GM21528 (cell line): ENCODE data around the gene MIER2.

Experiments used
- ATAC-seq: cut with Tn5 transposase; IDR thresholded peaks from one replicate; pipeline ENCODE4 v1.9.1; 2021; ENCODE audit warnings: mild to moderate bottlenecking, moderate library complexity; ENCODE audit not compliant: unreplicated experiment, low FRiP score

MIER2 gene

DNA sequence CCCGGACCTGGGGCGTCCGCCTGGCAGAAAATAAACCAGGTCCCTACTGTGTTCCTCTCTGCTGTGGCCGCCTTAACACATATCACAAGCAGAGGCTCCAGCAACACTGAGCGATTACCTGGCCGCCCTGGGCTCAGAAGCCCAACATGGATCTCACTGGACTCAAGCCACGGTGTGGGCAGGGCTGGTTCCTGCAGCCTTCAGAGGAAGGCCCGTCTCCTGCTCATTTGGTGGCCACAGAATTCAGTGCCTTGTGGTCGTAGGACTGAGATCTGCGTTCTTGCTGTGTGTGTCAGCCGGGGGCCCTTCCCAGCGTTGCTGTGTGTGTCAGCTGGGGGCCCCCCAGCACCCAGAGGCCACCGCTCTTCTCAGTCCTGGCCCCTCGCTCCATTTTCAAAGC is 34.1 kb upstream of the MIER2 start:
- no peak for ATAC-seq

DNA sequence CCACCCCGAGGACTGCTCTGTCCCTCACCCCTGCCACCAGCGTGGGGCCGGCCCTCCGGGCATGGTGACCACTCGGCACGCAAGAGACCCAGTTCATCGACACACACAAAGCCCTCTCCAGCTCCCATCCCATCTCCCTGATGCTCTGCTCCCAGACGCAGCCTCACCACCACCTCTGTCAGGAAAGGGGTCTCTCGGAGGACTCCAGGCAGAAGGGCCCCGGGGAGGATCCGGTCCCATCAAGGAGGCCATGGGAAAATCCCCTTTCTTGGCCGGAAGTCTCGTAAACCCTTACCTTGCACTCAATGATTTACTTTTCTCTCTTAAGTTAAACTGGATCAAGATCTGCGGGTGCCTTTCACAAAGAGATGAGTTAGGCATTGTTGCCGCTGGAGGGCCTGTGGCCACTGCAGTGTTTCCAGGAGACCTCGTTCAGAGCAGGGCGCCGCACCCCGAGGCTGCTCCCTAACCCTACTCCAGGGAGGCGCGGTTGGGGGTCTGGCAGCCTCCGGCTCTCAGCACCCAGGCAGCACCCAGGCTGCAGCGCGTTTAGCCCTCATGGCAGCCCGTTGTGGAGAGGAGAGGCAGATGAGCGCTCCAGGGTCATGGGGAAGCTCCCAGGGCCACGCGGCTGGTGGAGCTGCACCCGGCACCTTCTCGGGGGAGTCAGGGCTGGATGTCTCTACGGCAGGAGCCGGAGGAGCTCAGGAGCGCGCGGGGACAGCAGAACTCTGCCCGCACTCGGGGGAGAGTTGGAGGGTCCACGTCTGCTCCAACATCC is 33.4 kb upstream of the MIER2 start:
- ATAC-seq, result no peak

DNA sequence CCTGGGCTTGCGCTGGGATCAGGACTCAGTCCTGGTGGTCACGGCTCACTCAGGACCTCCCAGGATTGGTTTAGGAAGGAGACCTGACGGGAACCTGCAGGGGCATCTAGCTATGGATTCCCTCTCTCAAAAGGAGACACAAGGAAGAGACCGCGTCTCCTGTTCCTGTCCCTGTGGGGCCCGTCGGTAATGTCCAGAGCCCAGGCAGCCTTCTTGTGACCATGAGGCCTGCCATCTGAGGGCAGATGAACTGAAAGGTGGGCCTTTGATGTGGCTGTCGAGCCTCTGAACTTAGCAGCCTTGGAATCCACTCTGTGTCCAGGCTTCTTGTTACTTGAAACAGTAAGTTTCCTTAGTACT is 31.5 kb upstream of the MIER2 start:
- ATAC-seq, result no peak

DNA sequence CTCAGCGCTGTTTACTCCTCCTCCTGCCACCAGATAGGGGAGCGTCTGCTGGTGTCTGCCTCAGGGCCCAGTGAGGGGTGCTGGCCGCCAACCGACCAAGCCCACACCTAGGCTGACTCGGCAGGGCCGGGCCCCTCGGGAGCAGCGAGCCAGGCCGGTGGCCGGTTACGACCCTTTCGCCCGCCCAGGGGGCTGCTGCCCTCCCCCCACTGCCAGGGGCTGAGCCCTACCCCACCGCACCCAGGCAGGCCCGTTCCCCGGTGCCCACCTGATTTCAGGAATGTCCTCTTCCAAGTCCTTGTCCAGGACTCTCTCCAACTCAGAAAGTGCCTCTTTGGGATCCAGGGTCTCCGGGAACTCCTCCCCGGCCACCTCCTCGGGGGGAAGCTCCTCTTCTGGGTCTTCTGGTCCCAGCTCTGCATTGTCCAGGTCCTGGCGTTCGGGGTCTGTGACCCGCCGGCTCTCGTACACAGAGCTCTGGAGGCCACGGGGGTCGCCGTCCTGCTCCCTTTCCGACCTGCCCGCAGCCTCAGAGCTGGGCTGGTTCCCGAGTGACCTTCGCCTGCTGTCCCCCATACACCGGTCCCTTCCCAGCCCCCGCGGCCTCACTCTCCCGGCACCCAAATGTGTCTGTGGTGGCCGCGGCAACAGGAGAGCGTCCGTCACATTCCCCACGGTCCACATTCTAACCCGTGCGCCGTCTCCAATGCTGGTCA is 31.0 kb upstream of the MIER2 start:
- no peak for ATAC-seq

DNA sequence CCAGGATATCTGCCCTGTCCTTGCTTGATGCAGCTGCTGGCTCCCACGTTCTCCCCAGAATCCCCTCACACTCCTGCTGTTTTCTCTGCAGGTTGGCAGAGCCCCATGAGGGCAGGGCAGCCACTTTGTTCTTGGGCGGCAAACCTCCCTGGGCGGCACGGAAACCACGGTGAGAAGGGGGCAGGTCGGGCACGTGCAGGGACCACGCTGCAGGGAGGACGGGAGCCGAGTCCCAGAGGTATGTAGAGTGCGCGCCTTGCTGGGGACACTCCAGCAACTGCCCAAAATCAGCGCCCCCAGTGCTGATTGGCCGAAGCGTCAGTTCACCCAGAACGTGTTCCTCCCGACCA is 30.3 kb upstream of the MIER2 start:
- no peak for ATAC-seq

DNA sequence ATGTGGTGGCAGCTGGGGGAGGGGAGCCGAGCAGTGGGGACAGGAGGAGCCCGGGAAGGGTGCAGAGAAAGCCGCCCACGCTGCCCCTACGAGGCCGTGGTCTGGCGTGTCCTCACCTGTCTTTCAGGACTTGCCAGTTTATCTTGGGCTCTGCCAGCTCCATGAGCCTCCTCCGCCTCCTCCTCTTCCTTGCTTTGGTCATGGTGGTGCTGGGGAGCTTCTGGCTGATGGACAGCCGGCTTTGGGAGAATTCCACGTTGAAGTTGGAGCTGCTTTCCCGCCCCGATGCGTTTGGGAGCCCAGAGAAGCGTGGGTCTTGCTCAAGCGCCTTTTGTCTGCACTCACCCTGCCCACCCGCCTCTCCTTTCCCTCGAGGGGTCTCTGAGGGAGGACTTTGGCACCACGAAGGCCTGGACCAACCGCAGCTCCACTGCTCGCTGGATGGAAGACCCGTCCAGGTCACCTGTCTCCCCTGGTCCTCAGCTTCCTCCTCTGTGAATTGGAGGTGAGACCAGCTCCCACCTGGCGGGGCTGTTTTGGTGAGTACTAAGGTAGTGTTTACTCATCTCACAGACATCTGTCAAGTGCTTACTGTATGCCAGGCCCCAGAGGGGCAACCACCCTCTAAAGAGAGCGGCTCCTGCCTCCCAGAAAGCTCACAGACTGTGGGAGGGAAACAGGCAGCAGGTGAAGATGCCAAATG is 29.7 kb upstream of the MIER2 start:
- ATAC-seq, result no peak

DNA sequence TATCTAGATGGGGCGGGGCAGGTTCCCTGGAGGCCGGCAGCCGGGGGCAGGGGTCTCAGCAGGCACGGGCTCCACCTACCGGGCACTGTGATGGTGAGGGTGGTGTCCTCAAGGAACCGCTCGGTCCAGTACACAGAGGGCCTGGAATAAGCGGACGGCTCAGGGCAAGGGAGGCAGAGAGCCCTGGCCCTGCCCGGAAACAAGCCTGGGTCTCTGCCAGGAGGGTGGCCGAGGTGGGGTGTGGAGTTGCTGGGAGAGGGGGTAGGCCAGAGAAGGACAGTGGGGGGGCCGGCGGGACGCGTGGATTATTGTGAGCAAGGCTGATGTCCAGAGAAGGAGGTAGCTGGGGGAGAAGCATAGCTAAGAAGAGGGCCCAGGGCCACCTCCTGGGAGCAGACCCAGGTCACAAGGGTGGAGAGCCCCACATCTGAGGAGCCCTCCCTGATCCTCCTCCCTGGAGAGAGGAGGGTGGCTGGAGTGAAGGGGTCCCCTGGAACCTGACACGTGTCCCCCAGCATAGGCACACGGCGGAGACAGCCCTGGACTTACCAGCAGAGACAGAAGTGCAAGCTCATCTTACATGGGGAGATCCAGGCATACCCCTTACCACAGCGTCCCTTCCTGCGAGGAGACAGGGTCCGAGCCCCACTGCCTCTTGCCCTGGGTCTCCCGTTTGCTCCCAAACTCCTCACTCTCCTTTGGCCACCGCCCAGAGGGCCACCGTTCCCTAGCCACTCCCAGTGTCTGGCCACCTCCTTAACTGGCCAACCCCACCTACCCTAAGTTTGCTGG is 29.0 kb upstream of the MIER2 start:
- ATAC-seq, result no peak

DNA sequence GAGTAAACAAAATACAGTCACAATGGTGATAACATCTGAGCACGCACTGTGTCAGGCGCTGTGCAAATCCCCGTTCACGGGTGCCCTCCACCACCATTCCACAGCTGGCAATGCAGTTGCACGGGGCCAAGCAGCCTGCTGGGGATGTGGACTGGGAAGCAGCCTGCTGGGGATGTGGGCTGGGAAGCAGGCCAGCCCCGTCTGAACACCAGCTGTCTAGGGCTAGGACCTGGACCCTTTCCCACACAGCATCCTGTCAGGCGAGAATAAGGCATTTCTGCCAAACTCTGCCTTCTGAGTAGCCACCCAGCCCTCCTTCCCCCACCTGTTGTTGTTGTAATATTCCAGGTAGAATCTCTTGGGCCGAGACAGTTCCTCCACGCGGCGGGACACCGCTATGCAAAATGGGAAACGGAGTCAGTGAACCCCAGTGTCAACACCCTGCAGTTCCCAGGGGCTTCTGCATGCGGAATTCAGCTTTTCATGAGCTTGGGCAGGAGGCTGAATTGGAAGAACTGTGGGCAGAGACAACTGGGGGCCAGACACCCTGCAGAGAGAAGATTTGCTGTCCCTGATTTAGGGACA is 27.8 kb upstream of the MIER2 start:
- ATAC-seq, result no peak

DNA sequence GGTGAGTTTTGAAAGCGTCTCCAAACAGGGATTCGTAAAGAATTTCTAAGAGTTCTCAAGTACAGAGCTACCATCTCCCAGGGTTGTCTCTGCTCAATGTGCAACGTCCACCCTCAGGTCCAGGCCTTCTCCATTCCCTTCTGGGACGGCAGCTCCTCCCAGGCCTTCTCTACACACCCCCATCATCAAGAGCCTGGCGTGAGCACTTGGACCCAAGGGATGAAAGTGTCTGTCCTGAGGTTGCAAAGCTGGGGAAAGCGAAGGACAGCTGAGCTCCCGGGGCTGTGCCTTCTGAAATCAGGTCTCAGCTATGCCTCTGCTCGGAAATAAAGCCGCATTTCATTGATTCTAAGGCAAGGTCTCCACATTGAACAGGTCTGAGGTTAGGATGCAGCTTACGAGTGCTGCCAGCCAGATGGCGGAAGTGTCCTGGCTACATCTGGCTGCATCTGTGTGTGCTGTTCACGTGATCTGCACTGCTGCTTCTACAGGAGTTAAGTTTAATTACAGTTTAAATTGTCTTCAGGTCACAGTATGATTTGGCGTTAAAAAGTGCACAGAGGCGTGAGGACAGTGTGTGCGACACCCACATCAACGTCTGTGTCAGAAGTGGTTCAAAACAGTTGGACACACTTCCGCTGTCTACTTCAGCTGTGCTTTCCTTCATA is 27.0 kb upstream of the MIER2 start:
- ATAC-seq, result no peak

DNA sequence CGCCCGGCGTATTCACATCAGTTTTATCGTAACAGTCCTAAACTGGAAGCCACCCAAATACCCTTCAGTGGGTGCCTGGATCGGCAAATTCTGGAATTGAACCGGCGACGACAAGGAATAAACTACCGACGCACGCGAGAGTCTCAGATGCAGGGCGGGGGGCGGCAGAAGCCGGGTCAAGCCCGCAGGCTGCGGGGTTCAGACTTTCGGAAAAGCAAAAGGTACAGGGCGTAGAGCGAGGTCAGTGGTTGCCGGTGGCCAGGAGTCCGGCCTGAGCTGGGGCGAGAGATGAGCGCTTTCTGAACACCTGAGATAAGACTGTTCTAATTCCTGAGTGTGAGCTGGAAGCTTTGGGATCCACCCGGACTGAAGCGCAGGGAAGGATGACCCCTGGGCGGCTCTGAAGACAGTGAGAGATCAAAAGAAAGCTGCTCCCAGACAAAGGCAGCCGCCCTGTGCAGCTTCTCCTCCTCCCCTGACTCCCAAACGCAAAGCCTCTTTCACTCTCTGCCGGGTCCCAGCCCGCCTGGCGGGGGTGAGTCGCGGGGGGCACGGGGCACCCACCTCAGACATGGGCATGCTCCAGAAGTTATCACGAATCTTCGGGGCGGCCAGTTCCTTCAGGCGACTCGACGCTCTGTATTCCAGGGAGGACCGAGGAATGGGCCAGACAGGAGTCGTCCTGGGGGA is 26.2 kb upstream of the MIER2 start:
- no peak for ATAC-seq

DNA sequence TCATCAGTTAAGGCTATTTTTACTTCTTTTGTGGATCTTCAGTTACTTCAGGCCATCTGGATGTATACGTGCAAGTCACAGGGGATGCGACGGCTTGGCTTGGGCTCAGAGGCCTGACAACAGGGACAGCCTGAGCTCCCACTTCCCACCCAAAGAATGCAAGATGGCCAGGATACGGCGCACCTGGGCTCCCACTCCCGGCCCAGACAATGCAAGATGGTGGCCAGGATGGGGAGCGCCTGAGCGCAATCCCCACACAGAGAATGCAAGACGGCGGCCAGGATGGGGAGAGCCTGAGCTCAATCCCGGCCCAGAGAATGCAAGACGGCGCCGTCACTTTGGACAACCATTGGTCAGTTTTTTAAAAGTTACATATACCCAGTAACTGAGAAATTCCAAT is 25.3 kb upstream of the MIER2 start:
- ATAC-seq, result no peak

DNA sequence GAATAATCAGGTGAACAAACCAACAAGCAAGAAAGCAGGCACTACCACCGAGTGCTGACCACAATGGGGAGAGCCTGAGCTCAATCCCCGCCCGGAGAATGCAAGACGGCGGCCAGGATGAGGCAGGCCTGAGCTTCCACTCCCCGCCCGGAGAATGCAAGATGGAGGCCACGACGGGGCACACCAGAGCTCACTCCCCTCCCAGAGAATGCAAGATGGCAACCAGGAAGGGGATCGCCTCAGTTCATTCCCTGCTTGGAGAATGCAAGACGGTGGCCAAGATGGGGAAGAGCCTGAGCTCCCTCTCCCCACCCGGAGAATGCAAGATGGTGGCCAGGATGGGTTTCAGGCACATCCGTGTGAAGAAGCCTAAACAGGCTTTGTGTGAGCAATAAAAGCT is 24.7 kb upstream of the MIER2 start:
- no peak for ATAC-seq

DNA sequence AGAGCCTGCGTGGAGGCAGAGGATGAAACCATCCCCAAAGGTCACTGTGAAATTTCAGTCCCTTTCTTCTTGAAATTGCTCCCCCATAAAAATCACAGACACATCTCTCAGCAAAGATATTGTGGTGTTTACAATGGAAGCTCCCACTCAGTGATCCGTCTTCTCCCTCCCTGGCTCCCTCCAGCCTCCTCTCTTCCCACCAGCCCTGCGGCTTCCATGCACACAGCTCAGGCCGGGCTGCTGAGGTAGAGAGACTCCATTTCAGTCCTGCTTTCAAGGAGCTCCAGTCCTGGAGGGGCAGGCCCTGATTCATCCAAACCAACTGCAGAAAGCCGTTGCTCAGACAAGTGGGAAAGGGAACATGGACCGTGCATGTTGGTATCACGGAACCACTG is 24.0 kb upstream of the MIER2 start:
- ATAC-seq, result no peak

DNA sequence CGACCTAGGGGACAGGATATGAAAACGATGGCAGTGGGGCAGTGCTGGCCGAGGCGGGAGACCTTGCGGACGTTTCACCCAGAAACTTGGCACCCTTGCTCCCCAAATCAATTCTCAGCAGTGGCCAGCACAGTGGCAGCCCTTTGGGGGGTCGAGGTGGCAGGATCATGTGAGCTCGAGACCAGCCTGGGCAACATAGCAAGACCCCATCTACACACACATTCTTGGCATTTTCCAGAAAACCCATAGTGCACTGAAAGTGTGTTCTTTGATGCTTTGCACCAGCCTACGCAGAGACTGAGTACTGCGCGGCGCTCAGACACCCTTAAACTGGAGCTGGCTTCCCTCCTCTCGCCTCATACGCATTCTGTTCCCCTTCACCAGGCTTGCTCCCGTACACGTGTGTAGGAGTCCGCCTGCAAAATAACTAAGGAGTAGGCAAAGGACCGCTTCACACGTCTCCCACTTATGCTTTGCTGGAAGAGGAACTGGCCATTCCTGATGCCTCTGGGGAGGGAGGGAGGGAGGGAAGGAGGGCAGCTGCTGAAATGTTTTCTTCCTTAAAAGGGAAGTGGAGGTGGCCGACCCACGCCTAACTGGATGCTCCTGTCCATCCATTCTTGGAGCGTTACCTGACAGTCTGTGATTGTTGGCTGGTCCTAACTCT is 23.5 kb upstream of the MIER2 start:
- ATAC-seq, result no peak

DNA sequence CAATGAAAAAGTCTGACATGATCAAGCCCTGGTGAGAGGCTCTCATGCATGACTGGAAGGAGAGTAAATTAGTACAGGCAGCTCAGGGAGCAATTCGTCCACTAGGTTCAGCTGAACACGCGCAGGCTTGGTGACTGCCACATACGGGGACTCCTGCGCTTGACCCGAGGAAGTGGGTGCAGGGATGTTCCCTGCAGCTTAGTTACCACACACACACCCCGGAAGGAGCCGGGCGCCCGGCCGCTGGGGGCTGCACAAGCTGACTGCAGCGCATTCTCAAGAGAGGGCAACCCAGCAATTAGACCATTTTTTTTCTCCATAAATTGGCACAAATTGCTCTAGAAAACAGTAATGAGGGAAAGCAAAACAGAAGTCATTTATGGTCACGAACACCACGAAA is 23.0 kb upstream of the MIER2 start:
- no peak for ATAC-seq

DNA sequence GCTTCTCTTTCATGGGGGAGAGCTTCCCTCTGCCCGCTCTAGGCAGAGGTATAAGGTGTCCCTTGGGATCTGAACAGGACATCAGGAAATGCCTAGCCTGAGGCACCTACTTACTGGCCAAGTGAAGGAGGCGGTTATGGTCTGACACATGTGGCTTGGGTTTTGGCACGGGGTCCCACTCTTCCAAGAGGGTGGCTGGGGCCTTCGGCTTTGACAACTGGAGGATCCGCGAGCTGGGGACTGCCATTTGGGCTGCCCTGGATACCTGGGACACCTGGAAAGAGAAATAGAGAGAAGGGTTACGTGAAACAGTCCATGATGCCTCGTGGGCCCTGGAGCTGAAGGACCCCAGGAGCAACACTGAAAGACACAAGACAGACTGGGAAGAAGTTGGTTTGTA is 22.4 kb upstream of the MIER2 start:
- ATAC-seq, result no peak

DNA sequence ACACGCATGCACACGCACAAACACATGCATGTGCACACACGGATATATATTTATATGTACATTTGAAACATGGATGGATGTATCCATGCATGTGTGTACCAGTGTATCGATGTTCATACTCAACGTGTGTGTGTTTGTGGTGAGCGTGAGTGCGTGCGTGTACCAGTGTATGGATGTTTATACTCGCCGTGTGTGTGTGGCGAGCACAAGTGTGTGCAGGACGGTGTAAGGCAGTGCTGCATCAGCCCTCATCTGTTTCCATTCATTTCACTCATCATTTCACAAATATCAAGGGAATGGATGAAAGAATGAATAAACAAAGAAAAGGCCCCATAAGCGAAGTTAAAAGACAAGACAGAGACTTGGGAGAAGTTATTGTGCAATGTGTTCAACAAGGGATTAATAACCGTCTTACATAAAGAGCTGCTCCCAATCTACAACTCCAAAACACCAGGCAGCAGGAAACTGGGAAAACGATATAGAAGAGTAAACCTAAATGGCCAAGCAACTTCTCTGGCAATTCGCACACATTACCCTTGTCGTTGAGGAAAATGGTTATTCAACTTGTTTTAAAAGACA is 21.7 kb upstream of the MIER2 start:
- ATAC-seq, result no peak

DNA sequence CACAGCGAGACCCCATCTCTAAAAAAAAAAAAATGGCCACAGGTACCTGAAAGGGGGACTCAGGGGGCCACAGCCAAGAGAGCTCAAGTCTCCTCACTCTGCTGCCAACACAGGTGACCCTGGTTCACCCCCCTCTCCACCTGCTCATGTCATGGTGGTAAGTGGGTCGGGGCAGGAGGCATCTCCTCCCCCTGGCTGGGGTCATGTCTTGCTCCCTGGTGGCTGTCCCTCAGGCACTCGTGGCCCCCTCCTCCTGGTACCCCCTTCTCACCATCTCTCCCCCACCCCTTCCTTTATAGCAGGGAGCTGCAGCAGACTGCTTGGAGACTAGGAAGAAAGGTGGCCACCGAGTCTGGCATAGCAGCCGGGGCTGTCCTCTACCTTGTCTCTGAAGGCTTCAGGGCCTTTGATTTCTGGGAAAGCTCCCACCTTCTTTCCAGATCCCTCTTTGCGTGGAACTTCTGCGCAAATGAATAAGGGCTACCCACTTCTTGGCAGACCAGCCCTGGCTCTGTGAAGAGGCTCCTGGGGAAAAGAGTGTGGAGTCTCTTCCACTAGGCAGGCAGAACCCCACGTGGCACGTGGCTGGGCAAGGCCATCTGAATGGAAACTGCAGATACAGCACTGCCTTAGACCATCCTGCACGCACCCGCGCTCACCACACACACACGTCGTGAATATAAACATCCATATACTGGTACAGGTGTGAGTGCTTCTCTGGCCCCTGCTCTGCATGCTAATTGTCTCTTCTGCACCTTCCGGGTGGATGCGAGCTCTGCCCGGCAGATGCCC is 20.1 kb upstream of the MIER2 start:
- ATAC-seq, result no peak
